HG03520 (cell line): ENCODE measurements around the gene SCUBE1.

Source experiments
- ATAC-seq: cut with Tn5 transposase; IDR thresholded peaks from one replicate; pipeline ENCODE4 v1.9.1; 2021; ENCODE audit warnings: mild to moderate bottlenecking, moderate library complexity; ENCODE audit not compliant: unreplicated experiment

Gene SCUBE1

DNA sequence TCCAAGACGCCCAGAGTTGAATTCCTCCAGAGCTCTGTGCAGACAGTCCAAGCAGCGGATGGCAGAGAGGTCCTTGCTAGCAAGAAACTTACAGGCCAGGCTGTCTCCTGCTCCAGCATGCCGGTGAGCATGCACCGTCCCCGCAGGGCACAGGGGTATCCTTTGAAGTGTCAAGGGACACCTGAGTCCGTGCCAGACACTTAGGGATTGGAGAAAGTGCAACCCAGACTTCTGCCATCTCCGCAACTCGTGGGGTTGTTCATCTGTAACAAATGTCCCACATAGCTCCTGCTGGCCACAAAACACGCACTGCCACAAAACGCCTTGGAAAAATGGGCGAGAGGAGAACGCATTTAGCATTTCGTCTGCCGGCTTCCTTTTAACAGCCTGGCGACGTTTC is 178.5 kb downstream of the SCUBE1 start:
- no peak for ATAC-seq

DNA sequence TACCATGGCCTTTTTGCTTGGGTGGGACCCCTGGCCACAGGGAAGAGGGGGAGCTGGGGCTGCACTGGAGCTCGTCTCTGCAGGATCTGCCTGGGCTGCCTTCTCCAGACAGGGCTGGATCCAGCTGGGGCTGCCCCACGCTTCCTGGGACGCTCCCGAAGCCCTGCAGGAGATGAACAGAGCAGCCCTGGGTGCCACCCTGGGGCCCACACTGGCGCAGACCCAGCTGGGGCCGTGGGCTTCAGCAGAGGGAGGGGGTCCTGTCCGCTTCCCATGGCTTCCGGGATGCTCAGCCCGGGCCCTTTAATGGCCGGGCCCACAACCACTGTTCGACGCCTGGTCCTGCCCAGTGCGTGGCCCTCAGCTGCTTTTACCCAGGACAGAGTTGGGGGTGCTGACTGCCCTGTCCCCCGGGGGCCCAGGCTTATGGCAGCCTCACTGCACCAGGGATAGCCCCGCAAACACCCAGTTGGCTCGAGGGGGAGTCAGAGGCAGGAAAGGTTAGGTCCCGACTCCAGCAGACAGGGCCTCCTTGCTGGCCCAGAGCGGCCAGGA is 179.9 kb downstream of the SCUBE1 start:
- ATAC-seq = no peak

DNA sequence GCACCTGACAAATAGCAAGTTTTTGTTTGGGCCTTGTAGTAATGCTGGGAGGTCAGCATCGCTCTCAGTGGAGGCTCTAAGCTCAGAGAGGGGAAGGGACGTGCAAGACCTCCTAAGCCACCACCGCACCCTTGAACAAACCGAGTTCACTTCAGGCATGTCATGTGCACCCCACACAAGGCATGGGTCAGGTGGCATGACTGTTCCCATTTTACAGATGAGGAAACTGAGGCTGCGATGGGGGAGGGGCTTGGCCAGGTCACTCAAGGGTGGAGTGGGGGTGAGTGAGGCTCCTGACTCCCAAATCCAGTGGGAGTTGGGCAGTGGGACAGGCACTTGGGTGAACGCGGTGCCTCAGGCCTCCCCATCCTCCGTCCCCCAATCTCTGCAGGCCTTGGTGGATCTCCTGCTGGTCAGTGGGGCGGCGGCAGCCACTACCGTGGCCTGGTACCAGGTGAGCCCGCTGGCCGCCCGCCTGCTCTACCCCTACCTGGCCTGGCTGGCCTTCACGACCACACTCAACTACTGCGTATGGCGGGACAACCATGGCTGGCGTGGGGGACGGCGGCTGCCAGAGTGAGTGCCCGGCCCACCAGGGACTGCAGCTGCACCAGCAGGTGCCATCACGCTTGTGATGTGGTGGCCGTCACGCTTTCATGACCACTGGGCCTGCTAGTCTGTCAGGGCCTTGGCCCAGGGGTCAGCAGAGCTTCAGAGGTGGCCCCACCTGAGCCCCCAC is 180.6 kb downstream of the SCUBE1 start:
- ATAC-seq = no peak

DNA sequence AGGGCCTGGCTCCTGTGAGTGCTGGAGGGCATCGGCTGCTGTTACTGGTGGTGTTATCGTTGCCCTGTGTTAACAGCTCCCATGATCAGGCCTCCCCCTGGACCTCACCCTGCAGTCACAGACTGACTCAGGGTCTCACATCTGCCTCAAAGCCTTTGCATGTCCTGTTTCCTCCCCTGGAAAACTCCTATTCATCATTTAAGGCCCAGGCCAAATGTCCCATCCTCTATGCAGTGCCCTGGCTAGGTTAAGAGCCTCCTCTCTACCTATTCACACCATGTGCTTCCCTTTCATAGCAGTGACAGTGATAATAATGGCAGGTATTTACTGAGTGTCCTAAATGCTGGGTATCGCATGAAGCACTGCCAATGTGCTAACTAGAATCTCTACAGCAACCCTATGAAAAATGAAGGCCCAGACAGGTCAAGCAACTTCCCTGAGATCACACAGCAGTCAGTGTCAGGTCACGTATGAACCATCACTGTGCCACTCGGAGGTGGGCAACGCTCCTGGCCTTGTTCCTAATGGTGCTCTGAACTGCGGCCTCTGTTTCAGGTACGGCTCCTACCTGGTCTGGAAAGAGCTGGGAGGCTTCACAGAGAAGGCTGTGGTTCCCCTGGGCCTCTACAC is 182.6 kb downstream of the SCUBE1 start:
- no peak for ATAC-seq

DNA sequence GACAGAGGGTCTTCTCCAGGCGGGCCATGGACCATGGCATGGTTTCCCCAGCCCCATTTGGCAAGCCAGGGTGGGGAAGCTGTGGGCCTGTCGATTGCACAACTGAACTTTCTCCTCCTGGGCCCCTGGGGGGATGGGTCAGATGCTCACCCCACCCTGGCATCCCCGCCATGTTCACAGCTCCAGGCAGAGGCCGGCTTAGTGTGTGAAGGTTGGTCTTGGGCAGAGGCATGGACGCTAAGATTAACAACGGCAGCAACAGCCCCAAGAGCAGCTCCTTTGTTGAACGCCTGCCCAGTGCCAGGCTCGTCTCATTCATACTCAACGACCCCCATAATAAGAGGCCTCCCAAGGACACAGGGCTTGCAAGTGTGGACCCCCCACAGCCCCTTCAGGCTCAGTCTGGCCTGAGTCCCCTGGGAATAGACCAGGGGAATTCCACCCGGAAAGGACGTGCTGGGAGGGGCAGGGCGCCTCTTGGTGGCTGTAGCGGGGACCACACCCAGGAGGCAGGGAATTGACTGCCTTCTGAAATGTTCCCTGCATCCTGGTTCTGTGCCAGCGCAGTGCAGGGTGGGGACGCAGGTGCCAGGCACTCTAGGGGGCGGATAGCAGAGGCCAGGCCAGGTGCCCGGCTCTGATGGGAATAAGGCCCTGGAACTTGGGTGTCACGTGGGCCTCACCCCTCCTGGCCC is 183.5 kb downstream of the SCUBE1 start:
- no peak for ATAC-seq

DNA sequence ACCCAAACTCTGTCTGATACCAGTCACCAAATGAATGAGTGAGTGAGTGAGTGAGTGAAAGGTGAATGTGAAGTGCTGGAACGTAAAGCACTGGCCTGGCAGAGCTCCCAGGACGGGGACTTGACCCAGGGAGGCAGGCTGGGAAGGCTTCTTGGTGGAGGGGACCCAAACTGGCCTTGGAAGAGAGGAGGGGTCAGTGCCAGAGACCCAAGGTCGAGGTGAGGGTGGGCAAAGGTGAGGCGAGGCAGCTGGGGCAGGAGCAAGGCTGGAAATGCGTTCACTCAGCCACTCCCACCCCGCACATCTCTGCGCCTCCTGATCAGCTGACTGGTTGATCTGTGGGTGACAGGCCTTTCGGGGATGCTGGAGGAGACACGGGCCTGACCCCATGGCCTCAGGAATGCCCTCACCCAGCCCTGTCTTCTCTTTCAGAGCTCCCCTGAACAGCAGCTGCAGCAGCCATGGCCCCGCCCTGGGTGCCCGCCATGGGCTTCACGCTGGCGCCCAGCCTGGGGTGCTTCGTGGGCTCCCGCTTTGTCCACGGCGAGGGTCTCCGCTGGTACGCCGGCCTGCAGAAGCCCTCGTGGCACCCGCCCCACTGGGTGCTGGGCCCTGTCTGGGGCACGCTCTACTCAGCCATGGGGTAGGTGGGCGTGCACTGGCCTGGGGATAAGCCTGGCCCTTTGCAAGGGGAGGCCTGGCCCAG is 184.2 kb downstream of the SCUBE1 start:
- no peak for ATAC-seq

DNA sequence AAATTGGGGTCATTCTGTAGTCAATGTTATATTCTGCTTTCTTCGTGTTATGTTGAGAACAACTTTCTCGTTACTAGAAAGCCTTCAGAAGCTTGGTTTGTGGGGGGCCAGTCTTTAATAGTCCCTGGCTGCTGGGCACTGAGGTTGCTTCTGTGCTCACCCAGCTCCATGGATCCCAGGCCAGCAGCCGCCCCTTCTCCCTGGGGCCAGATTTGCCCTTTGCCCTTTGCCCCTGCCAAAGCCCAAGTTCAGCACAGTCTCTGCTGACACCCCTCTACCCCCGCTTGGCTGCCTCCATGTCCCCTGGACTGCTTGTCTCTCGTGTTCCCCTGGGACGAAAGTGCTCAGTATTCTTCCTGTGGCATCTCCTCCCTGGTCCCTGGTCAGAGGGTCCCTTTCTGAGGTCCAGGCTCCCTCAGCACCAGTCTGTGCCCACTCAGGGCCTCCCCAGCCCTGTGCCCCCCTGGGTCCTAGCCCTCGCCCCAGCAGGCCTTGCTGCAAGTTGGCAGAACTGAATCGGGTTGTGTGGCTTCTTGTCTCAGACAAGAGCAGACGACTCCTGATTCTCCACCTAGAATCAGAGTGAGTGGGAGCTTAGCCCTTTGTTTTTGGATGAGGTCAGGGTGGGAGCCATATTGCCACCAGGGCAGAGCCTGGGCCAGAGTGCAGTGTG is 185.2 kb downstream of the SCUBE1 start:
- no peak for ATAC-seq

DNA sequence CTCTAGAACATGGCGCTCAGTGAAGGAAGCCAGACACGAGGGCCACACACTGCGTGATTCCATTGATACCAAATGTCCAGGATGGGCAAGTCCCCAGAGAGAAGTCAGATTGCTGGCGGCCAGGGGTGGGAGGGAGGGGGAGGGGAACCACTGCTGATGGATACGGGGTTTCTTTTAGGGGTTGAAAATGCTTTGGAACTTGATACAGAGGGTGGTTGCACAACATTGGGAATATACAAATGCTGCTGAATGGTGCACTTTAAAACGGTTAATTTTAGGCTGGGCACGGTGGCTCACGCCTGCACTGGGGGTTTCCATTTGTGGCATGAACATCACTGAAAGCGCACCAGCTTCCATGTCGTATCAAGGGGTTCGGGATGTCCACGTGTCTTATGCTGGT is 186.8 kb downstream of the SCUBE1 start:
- ATAC-seq = no peak

DNA sequence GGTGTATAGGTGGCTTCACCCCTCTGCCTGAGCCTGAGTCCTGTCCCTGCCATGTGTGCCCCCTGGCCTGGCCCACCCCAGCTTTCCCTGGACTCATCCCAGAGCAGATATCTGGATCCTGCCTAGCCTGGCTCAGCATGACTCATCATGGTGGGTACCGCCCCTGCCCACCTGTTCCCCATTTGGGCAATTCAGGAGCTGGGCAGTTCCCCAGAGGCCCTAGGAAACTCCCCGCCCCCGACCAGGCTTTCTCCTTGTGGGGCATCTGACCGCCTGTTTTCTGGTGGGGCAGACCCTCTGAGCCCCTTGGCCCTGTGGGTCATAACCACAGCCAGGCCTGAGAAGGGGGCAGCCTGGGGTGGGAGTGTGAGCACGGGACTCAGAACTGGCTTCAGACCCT is 187.4 kb downstream of the SCUBE1 start:
- no peak for ATAC-seq

DNA sequence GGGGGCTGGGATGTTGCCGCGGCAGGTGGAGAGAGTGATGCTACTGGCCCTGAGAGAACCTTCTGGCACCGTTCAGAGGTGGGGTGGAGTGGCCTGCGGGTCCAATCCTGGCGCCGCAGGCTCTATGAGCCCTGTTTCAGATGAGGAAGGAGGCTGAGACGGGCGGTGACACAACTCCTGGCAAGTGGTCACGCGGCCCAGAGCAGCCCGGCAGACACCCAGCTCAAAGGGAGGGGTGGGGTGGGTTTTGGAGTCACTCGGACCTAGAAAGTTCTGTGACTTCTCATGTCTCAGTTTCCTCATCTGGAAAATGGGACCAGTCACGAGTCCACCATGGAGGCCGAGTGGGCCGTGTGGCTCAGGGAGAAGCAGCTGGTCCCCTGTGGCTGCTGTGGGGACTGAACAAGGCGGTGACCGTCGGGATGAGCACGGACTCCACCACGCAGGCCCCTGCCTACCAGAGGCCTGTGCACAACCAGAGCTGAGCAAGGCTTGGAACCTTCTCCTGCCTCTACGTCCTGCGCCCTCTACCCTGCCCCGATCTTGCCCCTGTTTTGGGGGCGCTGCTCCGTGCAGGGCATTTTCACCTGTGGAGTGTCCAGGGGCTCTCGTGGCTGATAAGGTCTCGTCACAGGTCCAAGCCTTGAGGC is 188.2 kb downstream of the SCUBE1 start:
- no peak for ATAC-seq

DNA sequence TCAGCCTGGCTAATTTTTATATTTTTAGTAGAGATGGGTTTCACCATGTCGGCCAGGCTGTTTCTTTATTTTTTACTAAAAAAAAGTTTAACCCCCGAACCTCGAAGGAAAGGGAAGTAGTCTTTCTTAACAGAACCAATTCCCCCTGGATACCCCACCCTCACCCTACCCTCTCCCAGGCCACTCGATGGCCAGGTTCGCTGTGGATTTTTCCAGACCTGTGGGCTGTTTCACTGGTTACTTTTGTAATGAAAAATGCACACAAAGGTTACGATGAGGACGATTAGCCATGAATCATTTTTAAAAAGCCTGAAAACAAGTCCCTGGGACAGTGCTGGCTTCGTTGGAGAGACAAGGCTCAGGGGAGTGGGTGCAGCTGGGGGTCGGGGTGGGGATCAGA is 189.3 kb downstream of the SCUBE1 start:
- no peak for ATAC-seq

DNA sequence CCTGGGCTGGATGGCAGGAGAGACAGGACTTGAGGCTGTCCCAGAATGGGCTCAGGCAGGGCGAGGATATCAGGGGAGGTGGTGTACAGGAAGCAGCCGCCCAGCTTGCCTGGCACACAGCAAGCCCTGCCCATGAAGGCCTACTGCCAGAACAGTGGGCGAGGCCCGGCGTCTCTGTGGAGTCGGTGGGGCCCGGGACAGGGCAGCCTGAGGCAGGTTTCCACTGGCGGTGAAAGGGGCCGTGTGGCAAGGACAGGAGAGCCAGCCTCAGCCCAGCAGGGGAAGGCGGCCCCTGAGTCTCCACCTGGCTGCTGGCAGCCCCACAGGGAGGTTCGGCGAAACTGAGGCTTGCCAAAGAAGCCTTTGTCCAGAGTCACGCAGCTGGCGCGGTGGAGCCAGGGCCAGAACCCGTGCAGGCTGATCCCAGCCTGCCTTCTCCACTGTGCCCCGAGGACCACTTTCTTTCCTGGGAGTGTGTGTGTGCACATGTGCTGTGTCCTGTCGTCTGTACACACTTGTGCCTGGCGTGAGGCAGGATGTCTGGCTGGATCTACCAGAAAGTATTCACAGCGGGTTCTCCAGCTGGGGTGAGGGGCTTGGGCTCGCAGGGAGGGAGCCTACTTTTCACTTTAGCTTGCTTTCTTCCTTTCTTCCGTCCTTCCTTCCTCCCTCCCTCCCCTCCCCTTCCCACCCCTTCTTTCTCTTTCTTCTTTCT is 190.7 kb downstream of the SCUBE1 start:
- no peak for ATAC-seq

DNA sequence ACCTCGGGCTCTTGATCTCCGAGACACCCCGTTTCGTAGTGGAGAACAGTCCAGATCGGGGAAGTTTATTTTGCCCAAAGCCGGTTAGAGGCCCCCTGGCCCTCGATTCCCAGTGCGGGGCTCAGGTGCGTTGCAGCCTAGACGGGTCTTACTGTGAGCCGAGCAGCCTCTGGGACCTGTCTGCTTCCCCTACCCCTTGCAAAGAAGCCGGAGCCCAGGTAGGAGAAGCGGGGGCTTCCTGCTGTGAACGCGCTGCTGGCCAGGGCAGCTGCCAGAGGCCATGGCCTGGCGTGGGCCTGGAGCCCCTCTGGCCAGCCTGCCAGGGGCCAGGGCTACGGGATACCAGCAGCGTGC is 191.2 kb downstream of the SCUBE1 start:
- no peak for ATAC-seq

DNA sequence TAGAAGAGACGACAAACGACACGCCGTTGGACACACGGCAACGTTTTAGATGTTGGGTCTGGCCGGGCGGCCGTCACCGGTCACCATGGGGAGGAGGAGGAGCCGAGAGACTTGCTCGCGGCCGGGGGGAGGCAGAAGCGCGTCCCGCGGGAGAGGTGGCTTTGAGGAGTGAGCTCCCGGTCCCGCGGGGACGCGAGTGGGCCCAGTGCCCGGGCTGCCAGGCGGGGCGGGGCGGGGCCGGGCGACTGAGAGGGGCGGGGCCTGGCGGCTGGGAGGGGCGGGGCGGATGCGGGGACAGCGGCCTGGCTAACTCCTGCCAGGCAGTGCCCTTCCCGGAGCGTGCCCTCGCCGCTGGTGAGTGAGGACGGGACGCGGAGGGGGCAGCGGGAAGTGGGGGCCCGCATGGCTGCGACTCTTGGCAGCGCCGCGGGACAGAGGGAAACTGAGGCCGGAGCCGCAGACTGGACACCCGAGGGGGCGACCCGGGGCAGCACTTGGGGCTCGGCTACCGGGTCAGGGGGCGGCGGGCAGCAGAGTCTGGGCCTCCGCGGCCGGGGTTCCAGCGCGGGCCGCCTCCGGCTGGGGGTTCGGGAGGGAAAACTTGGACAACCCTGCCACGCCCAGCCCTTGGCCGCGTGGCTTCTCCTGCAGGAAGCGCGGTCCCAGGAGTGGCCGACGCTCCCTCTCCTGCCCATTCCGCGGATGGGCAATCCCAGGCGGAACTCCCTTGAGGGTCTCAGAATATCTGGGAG is 191.7 kb downstream of the SCUBE1 start, which contains the start of gene TSPO:
Gene TSPO (plus strand): TSS at position 309 of the 752 bp plus-strand sequence. CDS start 7,680 bp downstream, outside the sequence.
- ATAC-seq = no peak

DNA sequence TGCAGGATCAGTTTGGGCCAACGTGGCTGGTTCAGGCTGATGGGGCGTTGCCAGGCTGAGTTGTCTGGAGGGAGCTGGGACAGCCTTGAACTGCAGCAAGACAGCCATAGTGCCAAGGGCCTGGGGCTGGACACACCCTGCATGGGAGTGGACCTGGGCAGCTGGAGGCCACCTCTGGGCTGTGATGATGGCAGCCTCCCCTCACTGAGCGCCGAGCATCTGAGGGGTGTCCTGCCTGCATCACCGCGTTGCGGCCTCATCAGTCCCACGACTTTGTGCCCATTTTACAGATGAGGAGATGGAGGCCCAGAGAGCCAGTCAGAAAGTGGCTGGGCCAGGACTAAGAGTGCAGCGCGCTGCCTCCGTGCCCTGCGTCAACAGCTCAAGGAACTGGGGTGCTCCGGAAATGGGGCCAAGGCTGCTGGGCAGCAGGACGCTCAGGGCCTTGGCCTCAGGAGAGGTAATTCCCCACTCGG is 192.4 kb downstream of the SCUBE1 start:
- ATAC-seq = no peak

DNA sequence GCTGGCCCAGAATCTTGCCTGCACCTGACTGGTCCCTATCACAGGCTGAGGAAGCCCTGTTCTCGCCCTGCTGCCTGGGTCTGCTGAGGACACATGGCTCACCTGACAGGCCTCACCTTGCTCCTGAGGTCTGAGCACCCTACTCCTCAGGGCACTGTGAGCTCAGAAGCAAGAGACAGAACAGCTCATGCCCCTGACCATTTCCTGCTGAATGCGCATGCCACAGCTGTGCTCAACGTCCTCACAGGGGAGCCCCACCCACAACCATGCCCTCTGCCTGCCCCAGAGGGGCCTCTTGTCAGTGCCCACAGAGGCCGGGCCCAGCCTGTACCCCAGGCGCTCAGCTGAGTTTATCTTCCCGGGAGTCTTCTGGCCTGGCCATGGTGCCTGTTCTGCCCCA is 194.6 kb downstream of the SCUBE1 start:
- no peak for ATAC-seq

DNA sequence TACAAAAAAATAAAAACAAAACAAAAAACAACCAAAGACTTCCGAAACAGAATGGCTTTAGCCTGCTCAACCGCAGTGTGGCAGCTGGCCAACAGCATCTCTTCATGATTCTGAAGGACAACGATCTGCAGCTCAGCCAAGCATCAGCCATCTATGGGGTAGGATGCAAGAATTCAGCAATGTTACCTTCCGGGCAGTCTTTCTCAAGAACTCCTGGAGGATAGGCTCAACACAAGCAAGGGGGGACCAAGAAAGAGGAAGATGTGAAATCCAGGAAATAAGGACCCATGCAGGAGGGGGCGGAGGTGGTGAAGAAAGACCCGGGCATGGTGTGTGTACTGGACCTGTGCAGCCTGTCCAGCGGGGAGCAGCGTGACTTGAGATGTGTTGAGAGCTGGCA is 195.4 kb downstream of the SCUBE1 start:
- no peak for ATAC-seq
